TTC549 (cell line): ENCODE data around the gene GPM6B.

Experiments used
- FAIRE-seq: peaks from 2 replicates; lab custom pipeline; 2012; peaks lifted over from hg19 to GRCh38; lab: Jason Lieb, UNC

Gene GPM6B, protein sequence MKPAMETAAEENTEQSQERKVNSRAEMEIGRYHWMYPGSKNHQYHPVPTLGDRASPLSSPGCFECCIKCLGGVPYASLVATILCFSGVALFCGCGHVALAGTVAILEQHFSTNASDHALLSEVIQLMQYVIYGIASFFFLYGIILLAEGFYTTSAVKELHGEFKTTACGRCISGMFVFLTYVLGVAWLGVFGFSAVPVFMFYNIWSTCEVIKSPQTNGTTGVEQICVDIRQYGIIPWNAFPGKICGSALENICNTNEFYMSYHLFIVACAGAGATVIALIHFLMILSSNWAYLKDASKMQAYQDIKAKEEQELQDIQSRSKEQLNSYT

DNA sequence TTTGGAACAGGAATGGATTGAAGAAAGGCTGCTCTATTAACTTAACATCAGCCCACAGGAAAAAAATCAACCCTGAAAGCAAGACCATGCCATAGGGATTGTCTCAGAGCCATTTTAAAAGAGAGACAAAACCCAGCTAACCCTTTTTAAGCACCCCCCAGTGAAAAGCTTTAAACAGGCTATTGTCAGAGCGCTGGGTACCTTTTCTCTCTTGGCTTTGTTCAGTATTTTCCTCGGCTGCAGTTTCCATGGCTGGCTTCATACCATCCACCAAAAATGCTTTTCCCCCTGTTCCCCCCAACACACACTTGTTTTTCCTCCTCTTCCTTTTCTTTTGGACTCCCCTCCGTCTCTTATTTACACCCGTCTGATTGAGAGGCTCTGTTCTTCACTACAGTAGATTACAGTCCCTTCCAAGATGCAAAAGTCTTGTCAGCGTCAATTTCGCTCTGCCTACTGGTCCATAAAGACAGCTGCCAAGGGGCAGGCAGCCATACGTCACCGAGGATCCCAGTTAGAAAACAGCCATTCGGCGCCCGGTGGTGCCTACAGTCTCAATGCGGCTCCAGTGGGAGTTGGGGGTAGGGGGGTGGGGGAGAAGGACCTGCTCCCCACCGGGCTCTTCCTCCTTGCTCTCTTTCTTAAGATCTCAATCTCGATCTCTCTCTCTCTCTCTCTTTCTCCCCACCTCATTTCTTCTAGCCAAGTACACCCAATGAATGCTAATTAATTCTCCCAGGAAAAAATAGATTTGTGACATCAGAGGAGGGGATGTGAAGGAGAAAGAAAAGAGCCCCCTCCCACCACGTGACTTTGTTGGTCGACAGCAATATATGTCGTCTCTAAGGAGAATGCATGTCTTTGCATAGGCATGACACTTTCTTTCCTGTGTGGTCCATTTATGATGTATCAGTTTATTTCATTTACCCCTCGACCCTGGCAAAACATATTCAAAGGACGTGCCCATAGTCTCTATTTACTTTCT, at the start of gene GPM6B:
Gene GPM6B, minus strand, starts transcription at position 451 of the 985 bp plus-strand sequence. Its CDS starts 189 bp downstream, at position 262.
- FAIRE-seq = no peak

DNA sequence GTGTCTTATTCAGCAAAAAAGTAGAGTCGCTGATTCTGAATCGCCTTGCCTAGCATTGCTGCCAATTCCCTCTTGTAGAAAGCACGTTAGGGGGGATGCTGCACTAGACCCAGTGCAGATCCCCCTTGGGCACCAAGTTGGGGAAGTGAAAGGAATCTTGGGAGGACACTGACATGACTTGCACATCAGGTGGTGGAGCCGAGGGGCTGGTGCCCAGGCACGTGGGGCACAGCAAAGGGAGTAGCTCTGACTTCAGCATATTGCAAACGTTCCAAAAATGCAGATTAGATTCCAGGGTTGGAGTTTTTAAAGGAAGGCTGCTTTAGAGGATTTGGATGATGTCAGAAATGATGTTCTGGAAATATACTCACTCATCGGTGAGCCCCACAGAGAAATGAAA, 47.4 kb upstream of the GPM6B start:
- FAIRE-seq = no peak

- no peak for FAIRE-seq
These were observed 46.4 kb upstream of the GPM6B start for GRCh38 chrX:13863324-13863723.

DNA sequence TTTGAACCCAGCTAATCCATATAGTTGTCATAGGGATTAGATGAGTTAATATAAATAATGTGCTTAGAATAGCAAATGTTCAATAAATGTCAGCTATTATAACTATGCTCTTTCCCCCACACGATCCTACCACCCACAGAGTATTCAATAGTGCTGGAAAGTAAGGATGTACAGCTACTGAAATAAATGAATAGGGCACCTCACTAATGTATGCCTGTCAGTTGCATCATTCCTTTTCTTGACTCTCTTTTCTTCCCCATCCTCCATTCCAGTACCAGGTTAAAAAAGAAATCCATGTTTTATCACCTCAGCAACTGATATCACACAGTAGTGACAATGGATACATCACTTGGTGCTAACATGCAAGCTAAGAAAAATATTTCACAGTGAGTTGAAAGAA, 42.8 kb upstream of the GPM6B start:
- no peak for FAIRE-seq

DNA sequence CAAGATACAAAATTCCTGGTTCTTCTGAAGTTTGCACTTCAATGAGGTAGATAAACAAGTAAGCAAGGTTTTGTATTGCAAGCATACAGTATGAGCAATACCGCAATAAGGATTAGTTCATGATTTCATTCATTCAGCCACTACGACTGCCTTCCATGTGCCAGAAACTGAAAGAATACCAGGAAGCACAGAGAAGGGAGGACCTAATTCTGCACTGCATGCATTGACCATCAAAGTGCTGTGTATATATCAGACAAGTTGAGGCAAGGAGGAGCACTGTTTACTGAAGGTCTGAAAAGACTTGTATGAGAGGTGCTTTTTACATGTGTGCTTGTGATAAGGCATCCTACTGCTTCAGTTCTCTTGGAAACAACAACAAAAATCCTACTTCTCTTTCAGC, 40.9 kb upstream of the GPM6B start:
- no peak for FAIRE-seq

DNA sequence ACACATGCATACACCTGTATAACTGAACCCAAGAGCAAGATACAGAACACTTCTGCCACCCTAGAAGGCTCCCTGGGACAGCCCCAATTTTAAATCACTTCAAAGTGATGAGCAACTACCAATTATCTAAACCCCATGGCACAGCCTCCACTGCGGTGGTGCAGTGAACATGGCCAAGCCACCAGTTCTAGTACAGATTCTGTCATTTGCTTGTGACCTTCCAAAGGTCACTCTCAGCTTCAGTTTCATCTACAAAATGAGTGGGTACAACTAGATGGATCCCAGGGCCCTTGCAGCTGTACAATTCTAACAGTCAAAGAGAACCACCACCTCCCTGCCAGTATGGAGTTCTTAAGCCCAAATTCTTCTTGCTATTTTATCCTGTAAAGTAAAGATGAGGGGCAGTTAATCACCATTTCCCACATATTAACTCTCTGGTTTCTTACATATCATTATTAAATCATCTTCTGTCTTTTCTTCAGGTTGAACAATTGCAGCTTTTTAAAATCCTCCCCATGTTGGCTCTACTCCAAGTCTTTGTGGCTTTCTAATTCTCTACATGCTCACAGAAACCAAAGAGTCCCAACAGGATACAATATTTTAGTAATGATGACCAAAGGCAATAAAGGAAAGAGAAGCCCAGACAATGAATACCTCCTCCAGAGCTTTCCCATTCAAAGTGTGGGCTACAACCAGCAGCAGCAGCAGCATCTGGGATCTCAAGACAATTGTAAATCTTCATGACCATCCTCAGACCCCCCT, 39.0 kb upstream of the GPM6B start:
- FAIRE-seq = no peak

DNA sequence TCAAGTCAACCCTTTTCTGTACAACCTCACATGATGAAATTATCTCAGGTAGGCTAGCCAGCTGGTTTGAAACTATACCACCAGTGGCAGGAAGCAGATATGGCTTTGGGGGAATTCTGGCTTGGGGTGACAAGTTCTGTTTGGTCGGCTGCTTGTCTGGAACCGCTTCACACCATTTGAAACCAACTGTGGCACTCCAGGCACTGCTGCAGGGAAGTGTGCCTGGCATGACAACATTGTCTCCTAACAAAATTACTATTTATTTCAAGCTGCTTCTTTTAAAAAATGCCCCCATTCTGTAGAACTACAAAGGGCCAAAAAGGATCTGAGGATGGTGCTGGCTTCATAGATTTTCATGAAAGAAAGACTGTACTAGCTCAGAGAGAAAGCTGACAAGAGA, 37.1 kb upstream of the GPM6B start:
- no peak for FAIRE-seq

DNA sequence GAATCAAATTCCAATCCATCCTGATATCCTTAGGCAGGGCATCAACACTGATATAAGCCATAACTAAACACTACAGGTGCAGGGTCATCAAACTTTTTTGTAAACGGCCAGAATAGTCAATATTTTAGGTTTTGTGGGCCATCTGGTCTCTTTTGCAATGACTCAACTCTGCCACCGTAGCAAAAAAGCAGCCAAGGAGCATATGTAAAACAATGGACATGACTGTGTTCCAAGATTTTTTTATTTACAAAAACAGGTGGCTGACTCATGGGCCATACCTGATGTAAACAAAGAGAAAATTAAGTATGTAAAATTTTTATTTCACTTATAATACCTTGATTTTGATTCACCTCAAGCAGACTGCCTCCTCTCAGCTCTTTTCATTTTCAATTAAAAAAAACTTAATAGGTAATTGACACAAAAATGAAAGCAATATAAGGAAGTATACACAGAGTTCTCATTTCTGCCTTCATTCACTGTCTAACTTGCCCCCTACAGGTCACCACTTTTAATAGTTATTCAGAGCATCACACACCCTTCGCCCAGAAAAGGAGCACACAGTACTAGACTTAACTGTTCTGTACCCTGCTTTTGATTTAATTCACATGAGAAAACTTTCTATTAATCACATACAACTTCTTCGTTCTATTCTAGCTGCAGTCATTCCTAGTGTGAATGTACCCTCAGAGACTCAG, 35.3 kb upstream of the GPM6B start:
- no peak for FAIRE-seq

DNA sequence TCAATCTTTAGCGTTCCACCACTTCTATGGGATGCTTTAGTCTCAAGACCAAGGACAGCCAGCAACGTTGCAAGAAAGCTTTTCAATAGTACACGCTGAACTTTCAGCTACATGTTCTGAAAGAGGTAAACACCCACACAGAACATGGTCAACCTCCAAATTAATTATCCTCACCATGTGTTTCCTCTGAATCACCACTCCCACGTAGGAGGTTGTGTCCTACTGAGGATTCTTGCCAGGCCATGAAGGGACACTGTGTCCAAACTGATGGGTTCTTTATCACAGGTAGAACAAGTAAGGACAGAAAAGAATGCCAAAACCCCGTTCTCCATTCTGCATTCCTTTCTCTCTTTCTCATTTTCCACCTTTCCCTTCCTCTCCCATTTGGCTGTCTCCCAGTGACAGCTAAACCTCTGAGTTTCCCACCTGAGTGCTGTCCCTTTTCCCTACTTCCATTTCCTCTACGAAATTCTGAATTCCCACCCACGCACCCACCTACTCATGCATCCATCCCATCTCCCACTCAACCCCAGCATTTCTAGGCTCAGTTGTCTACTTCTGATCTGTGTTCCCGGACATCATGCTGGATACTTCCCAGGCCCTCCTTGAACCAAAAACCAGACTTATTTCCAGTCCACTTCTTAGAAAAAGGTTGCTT, 29.0 kb upstream of the GPM6B start:
- FAIRE-seq = no peak

DNA sequence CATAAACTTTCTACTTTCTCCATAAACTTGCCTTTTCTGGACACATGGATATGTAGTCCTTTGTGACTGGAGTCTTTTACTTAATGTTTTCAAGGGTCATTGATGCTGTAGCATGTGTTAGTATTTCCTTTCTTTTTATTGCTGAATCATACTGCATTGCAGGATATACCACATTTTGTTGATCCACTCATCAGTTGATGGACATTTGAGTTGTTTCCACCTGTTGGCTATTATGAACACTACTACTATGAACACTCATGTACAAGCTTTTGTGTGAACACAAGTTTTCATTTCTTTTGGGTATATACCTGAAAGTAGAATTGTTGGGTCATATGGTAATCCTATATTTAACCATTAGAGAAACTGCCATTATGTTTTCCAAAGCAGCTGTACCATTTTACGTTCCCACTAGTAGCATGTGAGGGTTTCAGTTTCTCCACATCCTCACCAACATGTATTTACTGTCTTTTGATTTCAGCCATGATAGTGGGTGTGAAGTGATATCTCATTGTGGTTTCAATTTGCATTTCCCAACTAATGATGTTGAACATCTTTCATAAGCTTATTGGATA, 26.3 kb upstream of the GPM6B start:
- FAIRE-seq = no peak

GRCh38 chrX:13840121-13840520, 23.2 kb upstream of the GPM6B start:
- FAIRE-seq = no peak

DNA sequence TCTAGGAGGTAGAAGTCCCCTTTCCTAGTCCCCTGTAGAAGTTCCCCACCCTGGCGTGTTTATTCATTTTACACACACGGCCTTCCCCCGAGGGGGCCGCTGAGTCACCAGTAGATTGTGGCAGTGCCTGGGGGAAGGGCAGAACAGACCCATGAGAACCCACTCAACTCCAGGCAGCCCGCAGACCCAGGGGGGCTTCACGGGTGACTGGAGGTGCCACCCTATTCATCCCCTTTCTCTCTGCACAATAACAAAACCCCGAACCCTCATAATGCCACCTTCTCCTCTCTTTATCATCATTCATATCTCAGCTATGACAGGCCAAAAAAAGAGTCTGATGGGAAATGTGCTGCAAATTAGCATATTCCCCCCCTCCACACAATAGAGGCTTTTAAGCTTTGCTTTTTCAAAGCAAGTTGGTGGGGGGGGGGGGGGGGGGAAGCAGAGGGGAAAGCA, 20.4 kb upstream of the GPM6B start:
- FAIRE-seq = no peak

GRCh38 chrX:13836575-13836974, 19.7 kb upstream of the GPM6B start:
- FAIRE-seq = no peak

- no peak for FAIRE-seq
These were observed 18.9 kb upstream of the GPM6B start for GRCh38 chrX:13835825-13836224.

GRCh38 chrX:13834355-13834754, 17.5 kb upstream of the GPM6B start:
- no peak for FAIRE-seq

GRCh38 chrX:13829983-13830382, 13.1 kb upstream of the GPM6B start:
- no peak for FAIRE-seq

- no peak for FAIRE-seq
These were observed 11.5 kb upstream of the GPM6B start for GRCh38 chrX:13828392-13828791.

DNA sequence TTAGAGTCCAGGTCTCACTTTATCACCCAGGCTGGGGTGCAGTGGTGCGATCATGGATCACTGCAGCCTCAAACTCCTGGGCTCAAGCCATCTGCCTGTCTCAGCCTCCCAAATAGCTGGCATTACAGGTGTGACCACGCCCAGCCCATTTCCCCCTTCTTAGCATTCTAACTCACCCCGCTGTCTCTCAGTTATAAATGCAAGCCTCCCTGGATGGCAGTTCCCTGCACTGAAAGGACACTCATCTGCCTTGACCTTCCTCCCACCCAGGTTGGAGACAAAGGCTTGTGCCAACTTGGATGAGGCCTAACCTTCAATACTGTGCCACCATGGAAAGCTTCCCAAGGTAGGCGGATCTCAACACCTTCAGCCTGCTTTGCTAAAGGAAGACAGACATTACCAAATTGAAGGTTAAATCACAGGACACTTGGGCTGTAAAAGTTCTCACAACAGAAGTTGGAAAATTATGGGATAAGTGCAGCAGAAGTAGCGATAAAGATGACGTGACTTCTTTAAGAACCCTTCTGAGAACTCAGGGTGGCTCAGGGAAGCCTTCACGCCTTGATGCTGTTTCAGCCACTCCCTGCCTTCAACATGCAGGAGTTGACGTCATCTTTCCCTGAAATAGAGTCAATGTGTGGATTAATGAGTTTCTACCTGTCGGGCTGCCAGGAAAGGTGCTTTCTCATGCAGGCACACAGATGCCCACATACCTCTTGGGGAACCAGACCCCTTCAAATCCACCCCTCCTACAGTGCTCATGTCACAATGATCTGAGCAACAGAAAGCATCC, 10.6 kb upstream of the GPM6B start:
- no peak for FAIRE-seq

DNA sequence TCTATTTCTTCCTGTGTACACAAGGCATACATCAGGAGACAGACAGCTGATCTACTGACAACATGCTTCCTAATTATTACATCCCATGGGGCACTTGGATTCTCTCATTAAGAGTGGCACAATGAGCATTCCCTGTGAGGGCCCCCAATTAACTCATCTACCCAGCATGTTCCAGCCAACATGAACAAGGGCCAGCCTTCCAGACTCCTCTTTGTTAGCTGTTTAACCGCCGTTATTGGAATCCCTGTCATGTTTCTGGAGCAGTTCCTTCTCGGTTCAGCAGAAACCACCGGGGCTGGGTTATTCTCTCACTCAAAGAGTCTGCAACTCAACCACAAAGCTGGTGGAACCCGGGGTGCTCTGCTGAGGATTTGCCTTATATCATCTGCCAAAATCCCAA, 9.9 kb upstream of the GPM6B start:
- FAIRE-seq = no peak

- FAIRE-seq = no peak
These were observed 8.4 kb upstream of the GPM6B start for GRCh38 chrX:13825178-13825762.
